PC-9 (cell line): Measurements from ENCODE around the gene SLC30A2. TPM values are rescaled to one million over a fixed set of nuclear protein-coding genes. Genes with fewer than 3 reads are reported as not detected.

Source experiments
- BruUV-seq: library from RNA; stranded (reverse); fragments of 400-500 nt; replicated peaks from 2 replicates; lab custom pipeline; 2021; lab: Mats Ljungman, UMichigan
- CTCF ChIA-PET: fragments of 300-600 bp; sonication (Branson Sonifier 250); formaldehyde crosslinking; loops from one replicate; lab custom pipeline; 2022; ENCODE audit warnings: antibody characterized with exemption; lab: Charles Lee
- POLR2A ChIA-PET: fragments of 300-600 bp; sonication (Branson Sonifier 250); formaldehyde crosslinking; loops from one replicate; lab custom pipeline; 2022; ENCODE audit warnings: antibody characterized with exemption; ENCODE audit not compliant: unreplicated experiment; lab: Charles Lee
- DNase-seq, 2 experiments: peaks; one replicate each; pipeline versions ENCODE4 v3.0.0 to v3.0.0-alpha.2; 2015 to 2022; ENCODE audit warnings: mixed read lengths in 1 of 2
- H2AFZ ChIP-seq: fragments of 200-600 bp; sonication (generic); 2 replicates; pipeline ENCODE4 v1.8.1; 2017; ENCODE audit warnings: antibody characterized with exemption
- H3F3A ChIP-seq: fragments of 200-600 bp; sonication (generic); 2 replicates; pipeline ENCODE4 v1.8.1; 2017; ENCODE audit warnings: antibody characterized with exemption, mild to moderate bottlenecking, low read depth; ENCODE audit not compliant: insufficient read depth
- H3K27ac ChIP-seq: fragments of 200-600 bp; sonication (generic); 2 replicates; pipeline ENCODE4 v1.6.1; 2016; ENCODE audit warnings: mixed run types
- H3K27me3 ChIP-seq: fragments of 200-600 bp; sonication (generic); 2 replicates; pipeline ENCODE4 v1.6.1; 2016; ENCODE audit warnings: low read depth, mixed run types; ENCODE audit not compliant: insufficient read depth
- H3K36me3 ChIP-seq: fragments of 200-600 bp; sonication (generic); 2 replicates; pipeline ENCODE4 v1.6.1; 2016; ENCODE audit warnings: low read depth, mixed run types
- H3K4me1 ChIP-seq: fragments of 200-600 bp; sonication (generic); replicated peaks from 2 replicates; pipeline ENCODE4 v1.6.1; 2016; ENCODE audit warnings: mixed run types; ENCODE audit not compliant: insufficient read depth
- H3K4me2 ChIP-seq: fragments of 200-600 bp; sonication (generic); 2 replicates; pipeline ENCODE4 v1.6.1; 2017; ENCODE audit warnings: mixed run types
- H3K4me3 ChIP-seq: fragments of 200-600 bp; sonication (generic); 2 replicates; pipeline ENCODE4 v1.6.1; 2016; ENCODE audit warnings: mixed run types
- H3K79me2 ChIP-seq: fragments of 200-600 bp; sonication (generic); 2 replicates; pipeline ENCODE4 v1.6.1; 2017; ENCODE audit warnings: low read depth, mixed run types
- H3K9me2 ChIP-seq: fragments of 200-600 bp; sonication (generic); 2 replicates; pipeline ENCODE4 v1.8.1; 2017; ENCODE audit warnings: mild to moderate bottlenecking; ENCODE audit not compliant: insufficient read depth
- H3K9me3 ChIP-seq: fragments of 200-600 bp; sonication (generic); 2 replicates; pipeline ENCODE4 v1.8.1; 2016; ENCODE audit warnings: low read depth; ENCODE audit not compliant: insufficient read depth
- H4K20me1 ChIP-seq: fragments of 200-600 bp; sonication (generic); 2 replicates; pipeline ENCODE4 v1.8.1; 2017; ENCODE audit not compliant: insufficient read depth
- EZH2 ChIP-seq: fragments of 200-600 bp; sonication (generic); IDR thresholded peaks from 2 replicates; pipeline ENCODE4 v1.8.0; 2017; ENCODE audit warnings: antibody characterized with exemption, low read depth
- intact Hi-C: fragments of 100-400 bp; cut with micrococcal nuclease; formaldehyde crosslinking; loops from one replicate; pipeline ENCODE4 v1.10.0; 2022; ENCODE audit not compliant: unreplicated experiment
- total RNA-seq: library from RNA; stranded (reverse); gene quantifications from 2 replicates; pipeline ENCODE4 v1.2.3, GENCODE V29; 2021
- TF ChIP-seq, protein P1 (sequence below): fragments of 200-600 bp; sonication (generic); conservative IDR thresholded peaks from 2 replicates; pipeline ENCODE4 v1.6.1; 2017; ENCODE audit warnings: mixed run types, antibody characterized with exemption, mild to moderate bottlenecking, moderate library complexity

Gene SLC30A2
- total RNA-seq, 1 experiment from 2014 or later, result not detected

DNA sequence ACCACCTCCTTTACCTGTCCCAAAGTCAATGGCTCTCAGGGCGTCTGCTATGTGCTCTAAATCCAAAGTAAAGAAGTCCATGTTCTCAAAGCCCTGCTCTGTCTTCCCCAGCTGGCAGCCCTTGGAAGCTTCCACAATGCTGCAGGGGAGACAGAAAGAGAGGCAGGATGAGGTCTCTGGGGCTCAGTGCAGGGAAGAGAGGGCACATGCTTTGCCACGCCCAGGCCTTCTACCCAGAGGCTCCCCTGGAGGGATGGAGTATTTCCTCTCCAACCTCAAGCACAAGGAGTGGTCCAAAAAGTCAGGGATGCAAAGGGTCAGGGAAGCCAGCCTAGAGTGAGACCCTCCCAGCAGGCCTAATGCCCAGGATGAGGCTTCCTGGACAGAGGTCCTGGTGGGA, 11.3 kb upstream of the SLC30A2 start:
- Histone ChIP-seq H3K4me2 (no peak overlapping the region), H4K20me1 (no peaks in the 10 kb centered on the region), H3K9me2 (no peaks in the 10 kb centered on the region), H3K27ac (no peak overlapping the region), H3K9me3 (no peaks in the 10 kb centered on the region), H2AFZ (no peak overlapping the region), H3K79me2 (no peaks in the 10 kb centered on the region), H3F3A (no peaks in the 10 kb centered on the region), H3K36me3 (no peaks in the 10 kb centered on the region), H3K27me3 (no peaks in the 10 kb centered on the region), H3K4me3 (no peak overlapping the region), H3K4me1 (no peaks in the 10 kb centered on the region)
- CTCF ChIA-PET, result no interaction called here
- no peak for TF ChIP-seq EZH2
- TF ChIP-seq, protein P1, sequence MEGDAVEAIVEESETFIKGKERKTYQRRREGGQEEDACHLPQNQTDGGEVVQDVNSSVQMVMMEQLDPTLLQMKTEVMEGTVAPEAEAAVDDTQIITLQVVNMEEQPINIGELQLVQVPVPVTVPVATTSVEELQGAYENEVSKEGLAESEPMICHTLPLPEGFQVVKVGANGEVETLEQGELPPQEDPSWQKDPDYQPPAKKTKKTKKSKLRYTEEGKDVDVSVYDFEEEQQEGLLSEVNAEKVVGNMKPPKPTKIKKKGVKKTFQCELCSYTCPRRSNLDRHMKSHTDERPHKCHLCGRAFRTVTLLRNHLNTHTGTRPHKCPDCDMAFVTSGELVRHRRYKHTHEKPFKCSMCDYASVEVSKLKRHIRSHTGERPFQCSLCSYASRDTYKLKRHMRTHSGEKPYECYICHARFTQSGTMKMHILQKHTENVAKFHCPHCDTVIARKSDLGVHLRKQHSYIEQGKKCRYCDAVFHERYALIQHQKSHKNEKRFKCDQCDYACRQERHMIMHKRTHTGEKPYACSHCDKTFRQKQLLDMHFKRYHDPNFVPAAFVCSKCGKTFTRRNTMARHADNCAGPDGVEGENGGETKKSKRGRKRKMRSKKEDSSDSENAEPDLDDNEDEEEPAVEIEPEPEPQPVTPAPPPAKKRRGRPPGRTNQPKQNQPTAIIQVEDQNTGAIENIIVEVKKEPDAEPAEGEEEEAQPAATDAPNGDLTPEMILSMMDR, result no peak
- no TSS peak for BruUV-seq
- DNase-seq, result no peak
- POLR2A ChIA-PET, result no interaction called here
- intact Hi-C loops, result no loop called here

DNA sequence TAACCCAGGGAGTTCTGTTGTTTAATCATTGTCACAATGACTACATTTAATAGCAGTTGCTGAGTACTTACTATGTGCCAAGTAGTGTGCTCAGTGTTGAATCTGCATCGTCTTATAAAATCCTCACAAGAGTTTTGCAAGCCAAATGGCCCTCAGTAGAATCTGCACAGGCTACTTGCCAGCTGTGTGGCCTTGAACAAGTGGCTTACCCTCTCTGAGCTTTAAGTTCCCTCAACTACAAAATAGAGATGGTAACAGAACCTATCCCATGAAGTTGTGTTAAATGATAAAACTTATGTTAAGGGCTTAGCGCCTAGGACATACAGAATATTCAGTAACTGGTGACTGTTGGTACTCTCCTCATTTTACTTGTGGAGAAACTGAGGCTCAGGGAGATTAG, 9.1 kb upstream of the SLC30A2 start:
- CTCF ChIA-PET, result interaction anchor here (0.6 to 0.7 kb wide), 2 partner anchors 24 to 439 kb away, joined by 4 to 5 read pairs; no protein-coding TSS in a partner anchor
- intact Hi-C loops, result no loop called here
- no peak overlapping the region for H3K27ac ChIP-seq
- POLR2A ChIA-PET, result interaction anchor here (0.8 kb wide), 1 partner anchor 316 kb away, joined by 3 read pairs; no protein-coding TSS in a partner anchor
- H3K4me2 ChIP-seq, result no peak overlapping the region
- no peaks in the 10 kb centered on the region for H3K9me3 ChIP-seq
- H3K79me2 ChIP-seq, result no peaks in the 10 kb centered on the region
- H2AFZ ChIP-seq, result no peak overlapping the region
- no peaks in the 10 kb centered on the region for H4K20me1 ChIP-seq
- no peaks in the 10 kb centered on the region for H3K36me3 ChIP-seq
- H3K4me3 ChIP-seq, result no peak overlapping the region
- H3K9me2 ChIP-seq, result no peaks in the 10 kb centered on the region
- DNase-seq, result no peak
- H3K27me3 ChIP-seq, result no peaks in the 10 kb centered on the region
- no peak for TF ChIP-seq EZH2
- TF ChIP-seq, protein P1, result no peak
- no peaks in the 10 kb centered on the region for H3F3A ChIP-seq
- peaks cover 10% of the 10 kb centered on the region; the same call in 1 of the 2 replicates for H3K4me1 ChIP-seq
- BruUV-seq, result no TSS peak

DNA sequence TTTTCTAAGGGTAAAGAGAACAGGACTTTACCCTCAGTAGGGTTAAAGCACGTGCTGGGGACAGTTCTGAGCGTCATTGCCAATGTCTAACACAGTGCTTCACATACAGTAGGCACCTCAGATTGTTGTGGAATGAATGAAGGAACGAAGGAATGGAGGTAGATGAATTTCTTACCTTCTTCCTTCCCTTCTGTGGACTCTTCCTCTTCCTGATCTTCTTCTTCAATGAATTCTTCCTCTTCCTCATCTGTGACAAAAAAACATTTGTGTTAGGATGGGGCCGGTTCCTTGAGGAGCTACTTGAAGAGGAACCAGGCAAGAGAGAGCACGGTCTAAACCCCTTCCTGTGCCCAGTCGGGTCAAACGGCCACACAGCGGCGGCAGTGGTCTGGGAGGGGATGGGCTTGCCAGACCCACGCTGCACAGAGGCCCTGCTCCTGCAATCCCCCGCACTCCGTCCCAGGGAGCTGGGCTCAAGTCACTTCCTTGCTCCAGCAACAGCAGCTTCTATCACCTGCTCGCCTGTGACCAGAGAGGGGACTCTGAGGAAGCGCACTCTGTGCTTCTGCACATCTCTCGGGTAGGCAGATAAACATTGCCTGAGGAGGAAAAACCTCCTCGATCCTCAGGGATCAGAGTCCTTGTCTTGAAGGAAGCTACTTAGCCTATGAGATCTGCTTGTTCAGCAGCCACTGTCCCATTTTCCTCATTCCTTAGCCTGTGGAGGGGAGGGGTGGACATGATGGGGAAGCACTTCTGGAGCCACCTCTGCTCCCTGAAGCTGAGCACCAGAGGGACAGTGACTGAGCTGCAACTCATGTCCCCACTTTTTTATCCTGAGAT, 8.0 kb upstream of the SLC30A2 start:
- CTCF ChIA-PET, result interaction anchor here (0.6 to 0.7 kb wide), 2 partner anchors 23 to 440 kb away, joined by 4 to 5 read pairs; no protein-coding TSS in a partner anchor

More for the DNA sequence above, 8.0 kb upstream of the SLC30A2 start:
- H3K36me3 ChIP-seq, result no peaks in the 10 kb centered on the region
- no peak for DNase-seq
- no peak overlapping the region for H3K4me3 ChIP-seq
- POLR2A ChIA-PET, result no interaction called here
- H4K20me1 ChIP-seq, result no peaks in the 10 kb centered on the region
- no TSS peak for BruUV-seq
- no peaks in the 10 kb centered on the region for H3K9me3 ChIP-seq
- no peaks in the 10 kb centered on the region for H3K27me3 ChIP-seq
- intact Hi-C loops, result no loop called here
- H3K4me2 ChIP-seq, result no peak overlapping the region
- H3K27ac ChIP-seq, result no peak overlapping the region
- H3F3A ChIP-seq, result no peaks in the 10 kb centered on the region
- no peak overlapping the region for H2AFZ ChIP-seq
- peaks cover 10% of the 10 kb centered on the region; the same call in 1 of the 2 replicates for H3K4me1 ChIP-seq
- H3K9me2 ChIP-seq, result no peaks in the 10 kb centered on the region
- TF ChIP-seq EZH2, result no peak
- TF ChIP-seq, protein P1, result no peak
- no peaks in the 10 kb centered on the region for H3K79me2 ChIP-seq
